HFFc6 (cell line): ENCODE measurements around the gene DENND10. TPM values are rescaled to one million over a fixed set of nuclear protein-coding genes. Genes with fewer than 3 reads are reported as not detected.
"Not testable (repeated sequence)": the region's sequence is repeated elsewhere in the genome, so short reads cannot be mapped to it uniquely, and the experiment has no call there.

ENCODE experiments used
- DNase-seq: peaks from one replicate; pipeline ENCODE4 v3.0.0-alpha.2; 2018
- H3K27ac Mint-ChIP-seq: 2 replicates; pipeline ENCODE4 v1.8.0; 2020; ENCODE audit warnings: mild to moderate bottlenecking, mixed read lengths
- H3K27me3 Mint-ChIP-seq: 2 replicates; pipeline ENCODE4 v1.8.0; 2021; ENCODE audit warnings: mild to moderate bottlenecking, moderate library complexity, mixed read lengths; ENCODE audit not compliant: insufficient read depth
- H3K36me3 Mint-ChIP-seq: 2 replicates; pipeline ENCODE4 v1.8.0; 2021; ENCODE audit warnings: low read depth, mixed read lengths
- H3K4me1 Mint-ChIP-seq: 2 replicates; pipeline ENCODE4 v1.8.0; 2020; ENCODE audit warnings: low read depth, mixed read lengths
- H3K4me3 Mint-ChIP-seq: 2 replicates; pipeline ENCODE4 v1.8.0; 2020; ENCODE audit warnings: mild to moderate bottlenecking, moderate library complexity, mixed read lengths
- H3K9me3 Mint-ChIP-seq: 2 replicates; pipeline ENCODE4 v1.8.0; 2020; ENCODE audit warnings: mild to moderate bottlenecking, mixed read lengths
- CTCF ChIP-seq: fragments of 200-600 bp; sonication (generic); IDR thresholded peaks from 2 replicates; pipeline ENCODE4 v1.5.0; 2021; ENCODE audit warnings: antibody characterized with exemption, mild to moderate bottlenecking
- total RNA-seq, 6 experiments: library from RNA; stranded (reverse); fragmentation: NEBNext Ultra II Directional; extraction: Animal tissue kit (Norgen Biotek cat#: 25700); gene quantifications; 2 replicates in 1 of 6; 3 replicates in 5 of 6; pipeline ENCODE4 v1.2.3, GENCODE V29; 2021

The DENND10 gene
- total RNA-seq, 6 experiments from 2014 or later = 43.9 to 53.8 (median 46.8) TPM

- peak; percentile 32; the same call in 1 of the 2 replicates for TF ChIP-seq CTCF
- not testable (repeated sequence) for H3K9me3 Mint-ChIP-seq, H3K27me3 Mint-ChIP-seq, H3K27ac Mint-ChIP-seq, DNase-seq, H3K4me3 Mint-ChIP-seq
- peaks cover 17% of the 10 kb centered on the region for H3K36me3 Mint-ChIP-seq
- H3K4me1 Mint-ChIP-seq = peaks cover 21% of the 10 kb centered on the region
Measured at GRCh38 chr10:119137878-119138277, 34.0 kb downstream of the DENND10 start.

- Mint-ChIP-seq H3K27ac (no peak overlapping the region), H3K27me3 (0 out of 2 replicates have a peak, but pooled peaks cover 2% of the 10 kb centered on the region), H3K9me3 (no peaks in the 10 kb centered on the region), H3K36me3 (peaks cover 11% of the 10 kb centered on the region), H3K4me3 (no peak overlapping the region), H3K4me1 (peaks cover 20% of the 10 kb centered on the region)
- DNase-seq = no peak
- TF ChIP-seq CTCF = no peak
Measured at GRCh38 chr10:119138346-119139306, 34.7 kb downstream of the DENND10 start.

GRCh38 chr10:119139464-119140067 lies 35.7 kb downstream of the DENND10 start:
- H3K9me3 Mint-ChIP-seq = no peaks in the 10 kb centered on the region
- peaks cover 7% of the 10 kb centered on the region for H3K36me3 Mint-ChIP-seq
- TF ChIP-seq CTCF = peak; percentile 75
- peak; percentile 15 for DNase-seq
- H3K27me3 Mint-ChIP-seq = no peaks in the 10 kb centered on the region
- no peak overlapping the region for H3K27ac Mint-ChIP-seq
- no peak overlapping the region for H3K4me3 Mint-ChIP-seq
- peaks cover 15% of the 10 kb centered on the region for H3K4me1 Mint-ChIP-seq

- DNase-seq = no peak
- no peaks in the 10 kb centered on the region for H3K9me3 Mint-ChIP-seq
- peaks cover 7% of the 10 kb centered on the region for H3K4me1 Mint-ChIP-seq
- no peak for TF ChIP-seq CTCF
- H3K27me3 Mint-ChIP-seq = no peaks in the 10 kb centered on the region; the same call in 1 of the 2 replicates
- H3K4me3 Mint-ChIP-seq = no peak overlapping the region
- no peak overlapping the region for H3K27ac Mint-ChIP-seq
- peaks cover 7% of the 10 kb centered on the region for H3K36me3 Mint-ChIP-seq
Measured at GRCh38 chr10:119140603-119141245, 36.8 kb downstream of the DENND10 start.

GRCh38 chr10:119143657-119144056 lies 39.7 kb downstream of the DENND10 start:
- Mint-ChIP-seq H3K27ac (no peak overlapping the region), H3K4me1 (peaks cover 1% of the 10 kb centered on the region), H3K27me3 (no peaks in the 10 kb centered on the region; the same call in none of the 2 replicates), H3K9me3 (no peaks in the 10 kb centered on the region), H3K36me3 (peaks cover 3% of the 10 kb centered on the region), H3K4me3 (no peak overlapping the region)
- no peak for DNase-seq
- no peak for TF ChIP-seq CTCF
